Sigmoid colon (tissue), 4 donors: ENCODE results near the gene CPSF4.

Experiments used
- EP300 ChIP-seq, 4 donors: sonication (generic); formaldehyde crosslinking; IDR thresholded peaks; one replicate each; pipeline ENCODE4 v1.6.1; 2017; ENCODE audit warnings: antibody characterized with exemption in 4 of 4
- POLR2A ChIP-seq, 2 donors: fragments of 450-650 bp; IDR thresholded peaks; one replicate each; pipeline ENCODE4 v1.6.1; 2016; ENCODE audit warnings: antibody characterized with exemption in 2 of 2, mild to moderate bottlenecking in 2 of 2, moderate library complexity in 2 of 2

GRCh38 chr7:99433158-99433557 is 5.6 kb upstream of the CPSF4 start:
- TF ChIP-seq POLR2A (IDR thresholded peaks at IDR 0.05) (no peak), EP300 (IDR thresholded peaks at IDR 0.05) (no peak)
